Neural progenitor cell (in vitro differentiated cells): ENCODE measurements around the gene PYROXD2.

Experiments
- CTCF ChIP-seq: fragments of 200-600 bp; sonication (generic); IDR thresholded peaks from 2 replicates; pipeline ENCODE4 v1.5.1; 2017; ENCODE audit warnings: antibody characterized with exemption, mild to moderate bottlenecking
- EZH2phosphoT487 ChIP-seq: fragments of 200-600 bp; sonication (generic); IDR thresholded peaks from 2 replicates; pipeline ENCODE4 v1.6.1; 2017; ENCODE audit warnings: antibody characterized with exemption

GRCh38 chr10:98433881-98434732 is 19.1 kb upstream of the PYROXD2 start:
- TF ChIP-seq CTCF (no peak), EZH2phosphoT487 (no peak)
